PFSK-1 (cell line): ENCODE results near the gene SLC16A7.

ENCODE experiments used
- FOXP2 ChIP-seq: optimal IDR thresholded peaks from 2 replicates; pipeline ENCODE3; 2011; ENCODE audit warnings: borderline replicate concordance, control low read depth, inconsistent platforms; ENCODE audit not compliant: insufficient read depth; ENCODE audit errors: extremely low read length, extremely low read depth
- POLR2AphosphoS5 ChIP-seq: IDR thresholded peaks from 2 replicates; pipeline ENCODE4 v1.6.1; 2012; ENCODE audit warnings: low read depth, mild to moderate bottlenecking, control low read depth, low read length, moderate library complexity
- REST ChIP-seq, 2 experiments: IDR thresholded peaks; 2 replicates each; pipeline versions ENCODE4 v1.6.1 to v1.8.0; 2011 to 2012; ENCODE audit warnings: low read depth in 2 of 2, low read length in 2 of 2, control low read depth in 1 of 2, inconsistent platforms in 1 of 2, mild to moderate bottlenecking in 1 of 2, moderate library complexity in 1 of 2; ENCODE audit not compliant: insufficient read depth in 1 of 2
- SIN3A ChIP-seq: IDR thresholded peaks from 2 replicates; pipeline ENCODE4 v1.6.1; 2012; ENCODE audit warnings: mild to moderate bottlenecking, low read length, moderate library complexity, borderline replicate concordance; ENCODE audit not compliant: insufficient read depth
- TAF1 ChIP-seq: IDR thresholded peaks from 2 replicates; pipeline ENCODE4 v1.6.1; 2012; ENCODE audit warnings: low read length, control low read depth, borderline replicate concordance; ENCODE audit not compliant: insufficient read depth

The SLC16A7 gene

GRCh38 chr12:59672273-59672672 lies 76.4 kb downstream of the SLC16A7 start:
- no peak for TF ChIP-seq POLR2AphosphoS5
- TF ChIP-seq REST (IDR thresholded peaks at IDR 0.05; ENCODE audit: insufficient read depth in 1 of 2, low read depth in 2 of 2, low read length in 2 of 2), result no peak
- no peak for TF ChIP-seq SIN3A
- no peak for TF ChIP-seq FOXP2
- TF ChIP-seq TAF1, result no peak

GRCh38 chr12:59675461-59675860 lies 79.6 kb downstream of the SLC16A7 start:
- TF ChIP-seq REST (IDR thresholded peaks at IDR 0.05; ENCODE audit: insufficient read depth in 1 of 2, low read depth in 2 of 2, low read length in 2 of 2) (no peak), TAF1 (no peak), POLR2AphosphoS5 (no peak), FOXP2 (no peak)

GRCh38 chr12:59677857-59678256 lies 82.0 kb downstream of the SLC16A7 start:
- no peak for TF ChIP-seq REST (IDR thresholded peaks at IDR 0.05; ENCODE audit: insufficient read depth in 1 of 2, low read depth in 2 of 2, low read length in 2 of 2)
- no peak for TF ChIP-seq FOXP2
- TF ChIP-seq SIN3A, result no peak
- TF ChIP-seq TAF1, result no peak
- TF ChIP-seq POLR2AphosphoS5, result no peak

- TF ChIP-seq REST (IDR thresholded peaks at IDR 0.05; ENCODE audit: insufficient read depth in 1 of 2, low read depth in 2 of 2, low read length in 2 of 2), result no peak
- TF ChIP-seq POLR2AphosphoS5, result no peak
- no peak for TF ChIP-seq TAF1
Observed at GRCh38 chr12:59678759-59679411, 83.1 kb downstream of the SLC16A7 start.

GRCh38 chr12:59689776-59690175 lies 93.9 kb downstream of the SLC16A7 start:
- no peak for TF ChIP-seq FOXP2
